Measurements from ENCODE around the gene CCDC124. TPM values are rescaled to one million over a fixed set of nuclear protein-coding genes. Genes with fewer than 3 reads are reported as not detected.

The CCDC124 gene
- total RNA-seq, 1 donor from 2014 or later, result 59.7 TPM

DNA sequence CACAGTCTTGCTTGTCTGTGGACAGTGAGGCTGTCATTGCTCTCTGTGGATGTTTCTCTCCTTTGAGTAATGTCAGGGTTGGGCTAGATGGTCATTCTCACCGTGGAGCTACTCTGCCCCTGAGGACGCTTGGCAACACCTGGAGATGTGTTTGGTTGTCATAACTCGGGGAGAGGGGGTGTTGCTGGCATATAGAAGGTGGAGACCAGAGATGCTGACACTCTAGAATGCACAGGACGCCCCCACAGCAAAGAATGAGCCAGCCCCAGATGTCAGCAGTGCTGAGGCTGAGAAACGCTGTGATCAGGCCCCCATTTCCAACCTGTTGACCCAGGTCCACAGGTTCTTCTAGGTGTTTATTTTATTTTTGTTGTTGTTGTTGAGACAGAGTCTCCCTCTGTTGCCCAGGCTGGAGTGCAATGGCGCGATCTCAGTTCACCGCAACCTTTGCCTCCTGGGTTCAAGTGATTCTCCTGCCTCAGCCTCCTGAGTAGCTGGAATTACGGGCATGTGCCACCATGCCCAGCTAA, 4.6 kb downstream of the CCDC124 start:
- DNase-seq (ENCODE audit: extremely low spot score in 2 of 2), result no peak
- no peaks in the 10 kb centered on the region for H3K27me3 ChIP-seq
- peaks cover 0 to 16% of the 10 kb centered on the region in 2 donors for H3K36me3 ChIP-seq
- peaks cover 15% of the 10 kb centered on the region for H3K4me1 ChIP-seq
- no peaks in the 10 kb centered on the region for H3K9me3 ChIP-seq
- H3K4me3 ChIP-seq, result no peak overlapping the region
- intact Hi-C loops (cut with DNase I), result no loop called here
- TF ChIP-seq POLR2A (IDR thresholded peaks at IDR 0.05) (no peak), POLR2AphosphoS5 (IDR thresholded peaks at IDR 0.05; ENCODE audit: insufficient read depth in 1 of 2, low read depth in 1 of 2) (no peak)
- TF ChIP-seq, protein P1, sequence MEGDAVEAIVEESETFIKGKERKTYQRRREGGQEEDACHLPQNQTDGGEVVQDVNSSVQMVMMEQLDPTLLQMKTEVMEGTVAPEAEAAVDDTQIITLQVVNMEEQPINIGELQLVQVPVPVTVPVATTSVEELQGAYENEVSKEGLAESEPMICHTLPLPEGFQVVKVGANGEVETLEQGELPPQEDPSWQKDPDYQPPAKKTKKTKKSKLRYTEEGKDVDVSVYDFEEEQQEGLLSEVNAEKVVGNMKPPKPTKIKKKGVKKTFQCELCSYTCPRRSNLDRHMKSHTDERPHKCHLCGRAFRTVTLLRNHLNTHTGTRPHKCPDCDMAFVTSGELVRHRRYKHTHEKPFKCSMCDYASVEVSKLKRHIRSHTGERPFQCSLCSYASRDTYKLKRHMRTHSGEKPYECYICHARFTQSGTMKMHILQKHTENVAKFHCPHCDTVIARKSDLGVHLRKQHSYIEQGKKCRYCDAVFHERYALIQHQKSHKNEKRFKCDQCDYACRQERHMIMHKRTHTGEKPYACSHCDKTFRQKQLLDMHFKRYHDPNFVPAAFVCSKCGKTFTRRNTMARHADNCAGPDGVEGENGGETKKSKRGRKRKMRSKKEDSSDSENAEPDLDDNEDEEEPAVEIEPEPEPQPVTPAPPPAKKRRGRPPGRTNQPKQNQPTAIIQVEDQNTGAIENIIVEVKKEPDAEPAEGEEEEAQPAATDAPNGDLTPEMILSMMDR (IDR thresholded peaks at IDR 0.05), result no peak
- H3K27ac ChIP-seq, result no peak overlapping the region

DNA sequence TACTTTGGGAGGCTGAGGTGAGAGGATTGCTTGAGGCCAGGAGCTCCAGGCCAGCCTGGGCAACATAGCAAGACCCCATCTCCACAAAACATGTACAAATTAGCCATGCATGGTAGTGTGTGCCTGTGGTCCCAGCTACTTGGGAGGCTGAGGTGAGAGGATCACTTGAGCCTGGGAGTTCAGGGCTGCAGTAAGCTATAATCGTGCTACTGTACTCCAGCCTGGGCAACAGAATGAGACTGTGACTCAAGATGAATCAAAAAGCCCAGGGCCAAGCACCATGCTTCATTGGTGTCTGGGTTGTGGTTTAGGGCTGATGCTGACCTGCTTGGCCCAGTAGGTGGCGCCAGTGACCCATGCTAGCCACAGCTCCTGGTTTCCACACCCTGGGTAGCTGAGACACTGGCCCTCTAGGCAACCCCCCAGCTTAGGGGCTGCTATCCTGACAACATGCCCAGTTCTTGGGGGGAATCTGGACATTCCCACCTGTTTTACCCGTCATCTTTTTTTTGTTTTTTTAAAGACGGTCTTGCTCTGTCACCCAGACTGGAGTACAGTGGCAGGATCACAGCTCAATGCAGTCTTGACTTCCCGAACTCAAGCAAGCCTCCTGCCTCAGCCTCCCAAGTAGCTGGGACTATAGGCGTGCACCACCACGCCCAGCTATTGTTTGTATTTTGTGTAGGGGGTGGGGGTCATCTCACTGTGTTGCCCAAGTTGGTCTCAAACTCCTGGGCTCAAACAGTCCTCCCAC, 5.5 kb downstream of the CCDC124 start:
- DNase-seq (ENCODE audit: extremely low spot score in 2 of 2), result no peak
- TF ChIP-seq POLR2A (IDR thresholded peaks at IDR 0.05) (no peak), POLR2AphosphoS5 (IDR thresholded peaks at IDR 0.05; ENCODE audit: insufficient read depth in 1 of 2, low read depth in 1 of 2) (peak in 1 of 2 donors; percentile 69)
- TF ChIP-seq, protein P1 (IDR thresholded peaks at IDR 0.05), result peak; percentile 63 to 91 (median 85)
- Histone ChIP-seq H3K4me1 (peaks cover 14% of the 10 kb centered on the region), H3K4me3 (no peak overlapping the region), H3K9me3 (no peaks in the 10 kb centered on the region), H3K27me3 (no peaks in the 10 kb centered on the region), H3K36me3 (peaks cover 0 to 16% of the 10 kb centered on the region in 2 donors), H3K27ac (no peak overlapping the region)
- intact Hi-C loops (cut with DNase I), result no loop called here

GRCh38 chr19:17942181-17942580, 9.4 kb downstream of the CCDC124 start:
- Histone ChIP-seq H3K4me1 (peaks cover 5% of the 10 kb centered on the region), H3K36me3 (peaks cover 0 to 16% of the 10 kb centered on the region in 2 donors), H3K27ac (no peak overlapping the region), H3K27me3 (no peaks in the 10 kb centered on the region), H3K4me3 (no peak overlapping the region), H3K9me3 (no peaks in the 10 kb centered on the region)
- no peak for DNase-seq (ENCODE audit: extremely low spot score in 2 of 2)
- intact Hi-C loops (cut with DNase I), result loop anchor here (5.0 kb wide), 1 partner anchor 55 kb away; no protein-coding TSS in a partner anchor
- TF ChIP-seq POLR2AphosphoS5 (IDR thresholded peaks at IDR 0.05; ENCODE audit: insufficient read depth in 1 of 2, low read depth in 1 of 2), result no peak
- TF ChIP-seq, protein P1 (IDR thresholded peaks at IDR 0.05), result no peak
- TF ChIP-seq POLR2A (IDR thresholded peaks at IDR 0.05), result no peak

- Histone ChIP-seq H3K9me3 (no peaks in the 10 kb centered on the region), H3K27ac (no peak overlapping the region), H3K4me1 (peaks cover 9% of the 10 kb centered on the region), H3K4me3 (no peak overlapping the region), H3K27me3 (no peaks in the 10 kb centered on the region), H3K36me3 (peaks cover 0 to 16% of the 10 kb centered on the region in 2 donors)
- TF ChIP-seq POLR2A (IDR thresholded peaks at IDR 0.05) (no peak), POLR2AphosphoS5 (IDR thresholded peaks at IDR 0.05; ENCODE audit: insufficient read depth in 1 of 2, low read depth in 1 of 2) (no peak)
- TF ChIP-seq, protein P1 (IDR thresholded peaks at IDR 0.05), result no peak
- intact Hi-C loops (cut with DNase I), result loop anchor here (5.0 kb wide), 1 partner anchor 55 kb away; no protein-coding TSS in a partner anchor
- DNase-seq (ENCODE audit: extremely low spot score in 2 of 2), result no peak
Observed at GRCh38 chr19:17942582-17943273, 9.9 kb downstream of the CCDC124 start.
